ENCODE results near the gene IFNAR2.

The IFNAR2 gene

GRCh38 chr21:33229784-33230544 is at the start of gene IFNAR2:
Gene IFNAR2, plus strand, starts transcription at chr21:33229938. Its CDS starts 11,985 bp downstream, at chr21:33241923.
- no peak for DNase-seq

GRCh38 chr21:33185852-33186251 is 43.9 kb upstream of the IFNAR2 start:
- no peak for DNase-seq

GRCh38 chr21:33187276-33187675 is 42.5 kb upstream of the IFNAR2 start:
- DNase-seq = no peak

- DNase-seq = no peak
Observed at GRCh38 chr21:33189237-33189636, 40.5 kb upstream of the IFNAR2 start.

GRCh38 chr21:33189824-33190223 is 39.9 kb upstream of the IFNAR2 start:
- no peak for DNase-seq

DNA sequence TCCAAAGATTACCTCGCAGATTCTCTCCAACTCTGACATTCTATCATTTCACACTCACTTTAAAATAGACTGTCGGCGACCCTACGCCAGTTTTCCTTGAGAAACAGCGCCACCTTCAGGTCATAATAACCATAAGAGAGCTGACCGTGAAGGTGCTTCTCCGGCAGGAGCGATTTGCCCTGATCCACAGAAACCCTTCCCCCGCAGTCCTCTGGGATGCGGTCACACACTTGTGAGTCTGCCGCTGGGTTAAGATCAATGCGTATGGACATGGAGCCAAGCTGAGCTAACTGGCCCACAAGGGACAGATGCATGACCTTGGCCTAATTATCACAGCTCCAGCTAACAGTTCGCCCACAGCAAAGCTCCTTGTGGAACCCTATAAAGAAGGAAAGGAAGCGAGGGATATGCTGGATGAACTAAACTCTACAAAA is 32.8 kb upstream of the IFNAR2 start:
- no peak for DNase-seq

GRCh38 chr21:33197496-33197895 is 32.2 kb upstream of the IFNAR2 start:
- DNase-seq = no peak

GRCh38 chr21:33198346-33199099 is 31.2 kb upstream of the IFNAR2 start:
- no peak for DNase-seq

DNA sequence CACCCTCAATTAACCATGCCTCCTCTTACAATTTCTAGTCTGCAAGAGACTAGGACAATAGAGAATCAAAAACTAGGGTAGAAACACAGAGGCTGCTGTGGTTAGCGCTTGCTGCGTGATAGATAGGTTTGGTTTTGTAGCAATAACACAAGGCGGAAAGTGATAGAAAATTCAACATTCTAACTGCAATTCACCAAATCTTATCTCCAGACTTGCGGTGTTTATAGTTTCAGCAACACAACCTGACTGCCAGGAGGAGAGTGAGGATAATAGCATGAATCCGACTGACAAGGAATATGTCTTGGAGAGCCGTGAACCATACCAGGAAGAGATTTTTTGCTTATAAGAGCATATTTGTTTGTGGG is 30.7 kb upstream of the IFNAR2 start:
- DNase-seq = no peak

DNA sequence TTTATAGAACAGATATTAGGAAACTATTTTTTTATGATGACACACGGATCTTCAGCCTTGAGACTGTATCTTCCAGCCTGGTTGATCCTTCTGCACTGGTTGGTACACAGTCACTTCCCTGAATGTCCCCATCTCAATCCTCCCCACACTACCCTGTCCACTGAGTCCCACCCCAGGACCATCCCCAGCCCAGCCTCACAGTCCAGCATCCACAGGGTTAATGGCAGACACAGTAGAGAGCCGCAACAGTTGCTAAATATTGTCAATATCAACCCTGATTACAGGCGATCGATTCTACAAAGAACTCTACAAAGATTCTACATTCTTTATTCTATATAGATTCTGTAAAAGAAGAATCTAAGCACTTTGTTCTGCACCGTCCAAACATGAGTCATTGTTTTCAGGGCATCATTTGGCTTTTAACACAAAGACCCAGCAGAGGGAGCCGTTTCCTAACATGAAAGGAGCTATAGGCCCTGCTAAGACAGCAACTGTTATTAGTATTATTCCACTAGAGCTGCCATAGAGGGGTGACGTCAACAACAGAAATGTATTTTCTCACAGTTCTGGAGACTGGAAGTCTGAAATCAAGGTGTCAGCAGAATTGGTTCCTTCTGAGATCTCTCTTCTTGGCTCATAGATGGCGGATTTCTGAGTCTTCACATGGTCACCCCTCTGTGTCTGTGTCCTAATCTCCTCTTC is 30.1 kb upstream of the IFNAR2 start:
- DNase-seq = no peak

DNA sequence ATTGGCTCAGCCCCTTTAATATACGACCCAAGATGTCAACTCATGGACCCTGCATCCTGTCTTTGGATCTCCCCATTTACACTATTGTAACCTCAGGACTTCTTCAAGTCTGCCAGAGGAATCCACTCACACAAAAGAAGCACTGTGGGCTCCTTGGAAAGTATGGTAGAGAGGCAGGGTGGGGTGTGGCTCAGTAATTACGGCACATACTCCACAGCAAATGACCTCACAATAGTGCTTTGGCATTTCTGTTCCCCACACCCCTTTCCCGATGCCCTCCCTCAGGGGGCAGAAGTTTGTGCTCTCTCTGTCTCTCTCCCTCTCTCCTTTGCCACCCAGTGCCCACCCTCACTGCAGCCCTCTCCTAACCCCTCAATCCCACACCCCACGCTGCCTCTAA is 27.8 kb upstream of the IFNAR2 start:
- DNase-seq = no peak

GRCh38 chr21:33202464-33203363 is 27.0 kb upstream of the IFNAR2 start:
- no peak for DNase-seq

GRCh38 chr21:33203371-33203724 is 26.4 kb upstream of the IFNAR2 start:
- no peak for DNase-seq

DNA sequence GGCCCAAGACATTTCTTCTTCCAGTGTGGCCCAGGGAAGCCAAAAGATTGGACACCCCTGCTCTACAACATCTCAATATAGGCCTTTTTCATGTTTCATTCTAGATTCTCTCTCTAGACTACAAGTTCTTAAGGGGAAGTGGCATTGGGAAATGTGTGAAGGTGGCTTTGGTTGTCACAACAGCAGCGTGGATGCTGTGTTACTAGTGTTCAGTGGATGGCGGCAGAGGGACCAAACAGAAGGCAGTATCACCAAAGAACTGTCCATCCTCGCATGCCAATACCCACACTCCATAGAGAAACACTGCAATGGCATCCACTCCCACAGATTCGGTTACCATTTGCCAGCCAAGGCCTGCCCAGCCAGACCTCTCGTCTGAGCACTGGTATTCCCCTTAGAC is 24.3 kb upstream of the IFNAR2 start:
- no peak for DNase-seq

- no peak for DNase-seq
Observed at GRCh38 chr21:33206771-33207281, 22.9 kb upstream of the IFNAR2 start.

DNA sequence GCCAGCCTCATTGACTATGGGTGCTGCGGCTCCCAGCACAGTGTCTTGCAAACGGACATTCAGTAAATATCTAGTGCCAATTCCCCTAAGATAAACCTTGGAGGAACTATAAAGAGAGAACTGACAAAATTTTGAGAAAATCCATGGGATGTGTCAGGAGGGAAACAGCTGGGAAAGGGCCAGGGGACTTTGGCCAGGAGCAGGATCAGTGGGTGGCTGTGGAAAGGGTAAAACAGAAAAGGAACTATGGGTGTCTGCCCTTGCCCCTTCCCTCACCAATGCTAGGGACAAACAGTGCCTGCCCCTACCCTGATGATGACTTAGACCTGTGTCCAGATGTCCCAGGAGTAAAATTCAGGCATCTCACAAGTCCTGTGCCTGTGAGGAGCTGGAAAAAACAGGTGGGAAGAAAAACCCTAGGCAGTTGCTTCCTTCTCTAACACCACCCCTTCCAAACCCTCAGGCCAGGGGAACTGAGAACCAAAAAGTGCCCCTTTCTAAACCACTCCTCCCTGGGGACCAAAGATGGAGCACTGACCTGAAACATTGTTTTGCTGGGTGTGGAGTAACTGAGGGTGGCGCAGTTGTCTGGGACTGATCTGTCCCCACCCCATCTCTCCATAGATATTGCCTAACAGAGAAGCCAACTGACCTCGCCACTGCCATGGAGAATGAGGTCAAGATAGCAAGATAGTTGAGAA is 22.1 kb upstream of the IFNAR2 start:
- no peak for DNase-seq

DNA sequence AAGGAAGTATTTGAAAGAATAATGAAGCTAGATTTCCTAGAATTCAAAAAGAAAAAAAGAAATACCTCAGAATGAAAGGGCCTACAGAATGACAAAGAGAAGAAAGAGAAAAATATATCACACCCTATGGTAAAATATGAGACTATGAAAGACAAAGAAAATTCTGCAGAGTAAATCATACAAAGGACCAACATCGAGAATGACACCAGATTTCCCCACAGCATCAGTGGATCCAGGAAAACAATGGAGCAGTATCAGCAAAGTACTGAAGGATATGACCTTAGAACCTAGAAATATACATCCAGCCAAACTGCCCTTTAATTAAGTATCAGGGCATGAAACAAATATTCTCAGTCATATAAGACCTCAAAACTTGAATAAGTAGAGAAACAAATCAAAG is 21.2 kb upstream of the IFNAR2 start:
- DNase-seq = no peak

- DNase-seq = no peak
Observed at GRCh38 chr21:33211305-33211704, 18.4 kb upstream of the IFNAR2 start.

DNA sequence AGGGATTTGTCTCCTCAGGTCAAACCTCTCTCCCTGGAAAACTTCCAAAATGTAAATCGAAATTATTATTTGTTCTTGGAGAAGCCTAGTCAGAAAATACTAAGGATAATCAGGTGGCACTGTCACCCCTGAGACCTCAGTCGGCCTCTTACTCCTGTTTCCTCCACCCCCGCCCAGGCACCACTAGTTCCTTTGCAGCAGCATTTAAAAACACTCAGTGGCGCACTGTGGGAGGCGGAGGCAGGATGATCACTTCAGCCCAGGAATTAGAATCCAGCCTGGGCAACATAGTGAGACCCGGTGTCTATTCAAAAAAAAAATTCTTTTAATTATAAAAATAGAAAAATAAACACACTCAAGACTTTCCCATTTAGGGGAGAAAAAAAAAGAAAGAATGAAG is 18.0 kb upstream of the IFNAR2 start:
- DNase-seq = no peak

DNA sequence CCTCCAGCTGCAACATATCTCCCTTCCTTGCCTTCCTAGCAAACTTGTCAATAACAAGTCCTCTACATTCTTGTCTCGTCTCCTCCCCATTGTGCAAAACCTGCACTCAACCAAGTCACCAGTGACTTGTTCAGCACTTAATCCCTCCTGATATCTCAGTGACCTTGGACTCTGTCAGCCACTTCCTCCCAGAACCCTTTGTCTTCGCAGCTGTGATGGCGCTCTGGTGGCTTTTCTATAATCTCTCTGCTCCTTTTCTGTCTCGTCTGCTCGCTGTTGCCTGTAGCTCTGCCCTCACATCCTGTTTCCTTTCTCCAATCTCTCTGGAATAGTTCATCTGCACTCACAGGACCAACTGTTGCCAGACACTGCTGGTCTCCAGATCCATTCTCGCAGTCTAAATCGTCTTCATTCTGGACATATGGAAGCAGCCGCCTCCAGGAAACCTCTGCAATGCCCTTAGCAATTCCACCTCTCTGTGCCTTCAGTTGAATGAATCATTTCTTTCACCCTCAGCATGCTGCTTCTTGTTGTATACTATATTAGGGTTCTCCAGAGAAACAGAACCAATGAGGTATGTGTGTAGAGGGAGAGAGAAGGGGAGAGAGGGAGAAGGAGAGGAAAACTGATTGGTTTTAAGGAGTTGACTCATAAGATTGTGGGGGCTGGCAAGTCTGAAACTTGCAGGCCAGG is 17.4 kb upstream of the IFNAR2 start:
- no peak for DNase-seq

- DNase-seq = no peak
Observed at GRCh38 chr21:33214056-33214455, 15.7 kb upstream of the IFNAR2 start.
